Fibroblast of pulmonary artery (primary cell): ENCODE data around the gene SLC6A3.

Source experiments
- DNase-seq: peaks from one replicate; pipeline ENCODE4 v3.0.0-alpha.2; 2010; ENCODE audit warnings: low read depth
- H3K4me3 ChIP-seq: replicated peaks from 2 replicates; pipeline ENCODE4 v1.5.1; 2011; ENCODE audit warnings: low read depth, mild to moderate bottlenecking, control low read depth, low read length, moderate library complexity
- CTCF ChIP-seq: IDR thresholded peaks from 2 replicates; pipeline ENCODE4 v1.5.1; 2011; ENCODE audit warnings: mild to moderate bottlenecking, control low read depth, low read length, inconsistent platforms; ENCODE audit errors: missing control alignments

Gene SLC6A3

DNA sequence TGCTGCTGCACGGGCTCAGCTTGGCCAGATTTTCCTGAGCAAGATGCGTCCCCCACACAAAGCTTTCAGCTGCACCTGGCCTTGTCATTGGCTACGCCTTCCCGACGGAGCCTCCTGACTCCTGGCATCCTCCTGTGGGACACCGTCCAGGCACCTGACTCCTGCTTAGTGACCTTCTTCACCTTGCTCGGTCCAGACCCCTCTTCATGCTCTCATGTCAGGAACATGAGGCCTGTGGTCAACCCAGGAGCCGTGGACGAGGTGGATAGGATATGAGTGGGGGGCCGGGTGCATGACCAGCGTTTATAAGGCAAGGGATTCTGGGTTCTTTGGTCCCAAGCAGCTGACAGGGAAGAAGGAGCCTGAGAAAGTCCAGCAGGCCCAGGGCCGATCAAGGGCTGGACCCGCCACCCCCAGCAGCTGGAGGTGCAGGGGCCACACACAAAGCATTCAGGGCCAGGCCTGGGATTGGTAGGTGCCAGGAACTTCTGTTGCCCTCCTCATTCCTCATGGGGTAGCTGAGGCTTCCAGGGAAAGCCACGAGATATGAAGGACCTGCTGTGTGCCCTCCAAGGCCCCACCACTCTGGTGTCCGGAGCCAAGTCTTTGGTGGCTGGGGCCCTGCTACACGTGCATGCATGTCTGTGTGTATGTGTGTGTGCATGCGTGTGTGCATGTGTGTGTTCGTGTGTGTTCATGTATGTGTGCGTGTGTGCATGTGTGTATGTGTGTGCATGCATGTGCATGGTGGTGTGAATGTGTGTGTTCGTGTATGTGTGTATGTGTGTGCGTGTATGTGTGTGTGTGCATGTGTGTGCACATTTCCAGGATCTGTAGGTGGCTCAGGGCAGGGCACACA lies 34.9 kb downstream of the SLC6A3 start:
- no peak overlapping the region for H3K4me3 ChIP-seq
- no peak for TF ChIP-seq CTCF
- no peak for DNase-seq

- no peak overlapping the region for H3K4me3 ChIP-seq
- TF ChIP-seq CTCF, result no peak
- peak; percentile 29 for DNase-seq
These were observed 35.7 kb downstream of the SLC6A3 start for GRCh38 chr5:1409381-1410110.

GRCh38 chr5:1406681-1407640 lies 38.3 kb downstream of the SLC6A3 start:
- H3K4me3 ChIP-seq, result no peak overlapping the region
- no peak for DNase-seq
- no peak for TF ChIP-seq CTCF

DNA sequence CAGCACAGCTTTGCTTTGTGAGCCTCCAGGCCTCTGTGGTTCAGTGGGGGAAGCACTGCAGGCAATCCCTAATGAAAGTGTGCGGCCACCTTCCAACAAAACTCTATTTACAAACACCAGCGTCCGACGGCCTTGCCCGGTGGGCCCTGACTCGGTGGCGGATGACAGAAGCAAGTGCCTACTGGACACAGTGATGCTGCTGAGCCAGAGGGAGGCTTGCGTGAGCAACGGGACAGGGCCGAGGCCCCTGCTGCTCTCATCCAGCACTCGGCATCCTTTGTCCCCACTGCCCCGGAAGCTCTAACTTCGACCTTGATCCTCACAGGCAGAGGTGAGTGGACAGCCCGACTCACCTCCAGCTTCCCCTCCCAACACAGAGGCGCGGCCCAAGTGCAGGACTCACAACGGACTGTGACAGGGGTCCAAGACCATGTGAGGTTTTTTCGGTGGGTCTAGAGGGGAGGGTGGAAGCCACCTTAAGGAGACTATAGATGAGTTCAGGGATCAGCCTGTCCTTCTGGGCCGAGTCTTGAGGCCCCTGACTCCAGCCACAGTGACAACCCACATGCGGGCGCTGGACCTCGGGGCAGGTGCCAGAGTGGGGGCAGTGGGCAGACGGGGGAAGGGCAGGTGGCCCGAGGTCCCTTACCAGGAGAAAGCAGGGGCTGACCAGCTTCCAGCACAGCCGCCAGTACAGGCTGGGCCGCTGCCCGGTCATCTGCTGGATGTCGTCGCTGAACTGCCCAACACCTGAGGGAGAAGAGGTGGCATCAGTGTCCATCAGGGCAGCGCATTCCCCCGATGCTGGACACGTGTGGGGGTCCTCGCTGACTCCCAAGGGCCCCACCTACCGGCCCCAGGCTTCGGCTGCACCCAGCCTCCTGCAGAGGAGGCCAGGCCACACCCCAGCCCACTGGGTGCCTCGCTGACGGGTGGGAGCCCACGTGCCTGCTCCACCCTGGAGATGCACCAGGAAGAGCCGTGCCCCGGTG lies 39.4 kb downstream of the SLC6A3 start:
- DNase-seq, result no peak
- TF ChIP-seq CTCF, result no peak
- H3K4me3 ChIP-seq, result no peak overlapping the region

DNA sequence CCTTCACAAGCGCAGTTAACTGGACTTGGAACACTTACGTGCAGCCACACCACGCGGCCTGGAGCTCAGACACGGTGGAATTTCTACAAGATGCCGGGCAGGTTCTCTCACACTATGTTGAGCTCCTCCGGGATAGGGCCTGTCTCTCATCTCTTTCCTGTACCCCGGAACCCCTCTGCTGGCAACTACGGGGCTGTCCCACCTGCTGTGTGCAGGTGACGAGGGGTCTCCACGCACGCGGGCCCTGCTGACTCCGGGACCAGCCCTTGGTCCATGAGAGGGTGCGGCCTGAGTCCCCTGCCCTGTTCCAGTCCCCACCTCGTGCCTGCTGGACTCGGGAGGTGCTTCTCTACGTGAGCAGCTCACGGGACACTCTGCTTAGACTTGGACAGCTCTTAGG lies 40.1 kb downstream of the SLC6A3 start:
- no peak for TF ChIP-seq CTCF
- no peak overlapping the region for H3K4me3 ChIP-seq
- no peak for DNase-seq
